HepG2 (cell line): ENCODE results near the gene ROMO1. TPM values are rescaled to one million over a fixed set of nuclear protein-coding genes. Genes with fewer than 3 reads are reported as not detected.

Experiments used
- AKAP8 ChIP-seq: sonication (generic); formaldehyde crosslinking; IDR thresholded peaks from 2 replicates; pipeline ENCODE4 v1.5.1; 2020; ENCODE audit warnings: mild to moderate bottlenecking, missing genetic modification reagents
- CHD2 ChIP-seq: IDR thresholded peaks from 2 replicates; pipeline ENCODE4 v1.6.1; 2011; ENCODE audit warnings: low read depth, low read length, improper control_type of control experiment
- DBP ChIP-seq: sonication (generic); formaldehyde crosslinking; IDR thresholded peaks from 2 replicates; pipeline ENCODE4 v1.4.0; 2020; ENCODE audit warnings: missing genetic modification reagents; ENCODE audit errors: not compliant biosample characterization
- E2F2 ChIP-seq: sonication (generic); formaldehyde crosslinking; IDR thresholded peaks from 2 replicates; pipeline ENCODE4 v1.4.0; 2020; ENCODE audit warnings: missing genetic modification reagents, borderline replicate concordance
- EEA1 ChIP-seq: sonication (generic); formaldehyde crosslinking; IDR thresholded peaks from 2 replicates; pipeline ENCODE4 v1.5.1; 2020; ENCODE audit warnings: mild to moderate bottlenecking, missing genetic modification reagents, borderline replicate concordance
- ETS1 ChIP-seq: sonication (generic); formaldehyde crosslinking; IDR thresholded peaks from 2 replicates; pipeline ENCODE4 v1.4.0; 2020; ENCODE audit warnings: missing genetic modification reagents
- ETV5 ChIP-seq: IDR thresholded peaks from 2 replicates; pipeline ENCODE4 v1.6.1; 2018; ENCODE audit warnings: missing biosample characterization, missing genetic modification reagents, inconsistent platforms, borderline replicate concordance
- HMGXB3 ChIP-seq: sonication (generic); formaldehyde crosslinking; IDR thresholded peaks from 2 replicates; pipeline ENCODE4 v1.4.0; 2020; ENCODE audit warnings: missing genetic modification reagents, borderline replicate concordance
- SOX13 ChIP-seq, 3 experiments: fragments of 450-650 bp in 1 of 3; sonication (generic) in 1 of 3; formaldehyde crosslinking in 1 of 3; IDR thresholded peaks in 2 of 3; conservative IDR thresholded peaks in 1 of 3; 2 replicates each; pipeline versions ENCODE4 v1.5.0 to v1.6.1; 2016 to 2020; ENCODE audit warnings: antibody characterized with exemption in 1 of 3, mild to moderate bottlenecking in 1 of 3, missing compliant biosample characterization in 1 of 3, missing genetic modification reagents in 1 of 3, moderate library complexity in 1 of 3
- SRSF1 ChIP-seq: fragments of 200-400 bp; formaldehyde crosslinking; optimal IDR thresholded peaks from 2 replicates; pipeline ENCODE3; 2017; ENCODE audit warnings: mild to moderate bottlenecking, low read depth, low read length, moderate library complexity
- SUZ12 ChIP-seq: fragments of 150-350 bp; IDR thresholded peaks from 2 replicates; pipeline ENCODE4 v1.6.1; 2014; ENCODE audit warnings: low read depth, low read length
- WIZ ChIP-seq: sonication (generic); formaldehyde crosslinking; IDR thresholded peaks from 2 replicates; pipeline ENCODE4 v1.5.1; 2020; ENCODE audit warnings: mild to moderate bottlenecking, missing genetic modification reagents
- YEATS4 ChIP-seq: sonication (generic); formaldehyde crosslinking; IDR thresholded peaks from 2 replicates; pipeline ENCODE4 v1.4.0; 2020; ENCODE audit warnings: missing genetic modification reagents, borderline replicate concordance
- ZMAT5 ChIP-seq: sonication (generic); formaldehyde crosslinking; IDR thresholded peaks from 2 replicates; pipeline ENCODE4 v1.5.0; 2020; ENCODE audit warnings: mild to moderate bottlenecking, low read depth, missing genetic modification reagents, borderline replicate concordance
- ZNF180 ChIP-seq: sonication (generic); formaldehyde crosslinking; IDR thresholded peaks from 2 replicates; pipeline ENCODE4 v1.4.0; 2020; ENCODE audit warnings: low read depth, missing genetic modification reagents, borderline replicate concordance
- ZNF430 ChIP-seq: sonication (generic); formaldehyde crosslinking; IDR thresholded peaks from 2 replicates; pipeline ENCODE4 v1.9.0; 2021; ENCODE audit warnings: mild to moderate bottlenecking, missing genetic modification reagents
- ZNF660 ChIP-seq: sonication (generic); formaldehyde crosslinking; IDR thresholded peaks from 2 replicates; pipeline ENCODE4 v1.5.1; 2020; ENCODE audit warnings: mild to moderate bottlenecking, low read depth, missing genetic modification reagents, borderline replicate concordance
- ZNF737 ChIP-seq: sonication (generic); formaldehyde crosslinking; IDR thresholded peaks from 2 replicates; pipeline ENCODE4 v1.5.0; 2020; ENCODE audit warnings: missing genetic modification reagents, mild to moderate bottlenecking, borderline replicate concordance
- ZNF788 ChIP-seq: sonication (generic); formaldehyde crosslinking; IDR thresholded peaks from 2 replicates; pipeline ENCODE4 v1.5.0; 2020; ENCODE audit warnings: mild to moderate bottlenecking, missing genetic modification reagents, borderline replicate concordance
- polyA plus RNA-seq, 8 experiments: library from polyadenylated mRNA; depleted of rRNA in 3 of 8; stranded (reverse) in 7 of 8; unstranded in 1 of 8; fragments of >200 nt; fragmentation: Illumina TruSeq in 4 of 8; extraction: Trizol in 4 of 8; gene quantifications; 2 replicates each; pipeline versions ENCODE4 v1.2.1 to v1.2.3, GENCODE V29; 2011 to 2016; ENCODE audit warnings: low read depth in 4 of 8, missing spikeins in 1 of 8, mixed read lengths in 1 of 8; ENCODE audit not compliant: insufficient read depth in 1 of 8
- total RNA-seq, 5 experiments: library from RNA; depleted of rRNA; stranded (reverse); fragments of >200 nt; fragmentation: Illumina TruSeq; extraction: Trizol; gene quantifications; 2 replicates each; pipeline ENCODE4 v1.2.3, GENCODE V29; 2016; ENCODE audit warnings: low read depth in 1 of 5

ROMO1 gene
- total and polyA plus RNA-seq, 2 of the 13 experiments (the other 11 are each of a cell fraction or from before 2014, with no cell fraction given): 636 to 755 TPM

- no peak for TF ChIP-seq SUZ12
- no peak for TF ChIP-seq ZNF788
- no peak for TF ChIP-seq ZNF660 (CRISPR knock-in tag)
- TF ChIP-seq ZNF180 (CRISPR knock-in tag): no peak
- no peak for TF ChIP-seq SOX13 (IDR thresholded peaks at IDR 0.05)
- TF ChIP-seq SOX13 (CRISPR knock-in tag; conservative IDR thresholded peaks at IDR 0.05 in 1 of 2, IDR thresholded peaks at IDR 0.05 in 1 of 2): no peak; a peak in 1 of 4 replicates
- TF ChIP-seq ZNF737 (CRISPR knock-in tag): no peak
- TF ChIP-seq CHD2: no peak
- no peak for TF ChIP-seq ZMAT5 (CRISPR knock-in tag)
- TF ChIP-seq HMGXB3: no peak
- TF ChIP-seq AKAP8: no peak
- TF ChIP-seq SRSF1: no peak
- peak; percentile 32; the same call in 1 of the 2 replicates for TF ChIP-seq YEATS4 (CRISPR knock-in tag)
- TF ChIP-seq WIZ (CRISPR knock-in tag): no peak
- TF ChIP-seq E2F2 (CRISPR knock-in tag): no peak
- TF ChIP-seq EEA1 (CRISPR knock-in tag): no peak
- no peak for TF ChIP-seq ETS1 (CRISPR knock-in tag)
- TF ChIP-seq ETV5 (CRISPR knock-in tag): no peak
- 0 out of 2 replicates have a peak, but pooled peaks have one; percentile 17 for TF ChIP-seq ZNF430 (CRISPR knock-in tag)
- no peak for TF ChIP-seq DBP (CRISPR knock-in tag)
Observed at GRCh38 chr20:35743693-35744491, 44.7 kb downstream of the ROMO1 start (continued).
